Ovary (tissue), 9 donors: ENCODE data around the gene SH3PXD2B. TPM values are rescaled to one million over a fixed set of nuclear protein-coding genes. Genes with fewer than 3 reads are reported as not detected.

Experiments
- DNase-seq, 5 donors: peaks; one replicate each; pipeline ENCODE4 v3.0.0-alpha.2; 2019 to 2020
- H3K27ac ChIP-seq, 2 donors: fragments of 200-600 bp; one replicate each; pipeline versions ENCODE4 v1.5.1 to v1.8.0; 2019 to 2022
- H3K27me3 ChIP-seq: fragments of 200-600 bp; one replicate; pipeline ENCODE4 v1.8.0; 2022
- H3K36me3 ChIP-seq: fragments of 200-600 bp; sonication (generic); one replicate; pipeline ENCODE4 v1.5.1; 2019
- H3K4me1 ChIP-seq: one replicate; pipeline ENCODE4 v1.8.1; 2013; ENCODE audit warnings: mild to moderate bottlenecking, moderate library complexity; ENCODE audit not compliant: insufficient read depth
- H3K4me3 ChIP-seq: fragments of 200-600 bp; sonication (generic); one replicate; pipeline ENCODE4 v1.5.1; 2017
- H3K9me3 ChIP-seq, 2 donors: fragments of 200-600 bp in 1 of 2; sonication (generic) in 1 of 2; one replicate each; pipeline versions ENCODE4 v1.5.1 to v1.8.1; 2013 to 2019; ENCODE audit warnings: mild to moderate bottlenecking in 1 of 2, moderate library complexity in 1 of 2
- CTCF ChIP-seq, 3 donors: fragments of 450-650 bp in 2 of 3; fragments of 200-600 bp in 1 of 3; IDR thresholded peaks; one replicate each; pipeline versions ENCODE4 v1.5.1 to v1.8.0; 2016 to 2022; ENCODE audit warnings: antibody characterized with exemption in 3 of 3, mild to moderate bottlenecking in 1 of 3
- EP300 ChIP-seq: sonication (generic); formaldehyde crosslinking; IDR thresholded peaks from one replicate; pipeline ENCODE4 v1.6.1; 2017; ENCODE audit warnings: antibody characterized with exemption
- POLR2A ChIP-seq: fragments of 450-650 bp; IDR thresholded peaks from one replicate; pipeline ENCODE4 v1.6.1; 2017; ENCODE audit warnings: antibody characterized with exemption, mild to moderate bottlenecking, moderate library complexity
- WGBS, 3 donors: extraction: QIAGEN DNeasy Blood & Tissue Kit in 1 of 3; methylation state at CpG; one replicate each; pipeline versions ENCODE4 v1.1.5 to v1.1.7; 2013 to 2017; 5-methylcytosine and 5-hydroxymethylcytosine counted together
- intact Hi-C, 4 donors: fragments of 100-400 bp; cut with DNase I; formaldehyde crosslinking; loops; one replicate each; pipeline versions ENCODE4 v1.11.0 to v1.15.1; 2022 to 2023
- polyA plus RNA-seq, 2 donors: library from polyadenylated mRNA; stranded (reverse); fragments of 200-250 nt in 1 of 2; fragments of 350-450 nt in 1 of 2; fragmentation: Illumina TruSeq in 1 of 2; extraction: RNeasy Lipid Tissue Mini Kit (QIAGEN cat#74804) in 1 of 2; gene quantifications; one replicate each; pipeline ENCODE4 v1.2.3, GENCODE V29; 2013 to 2014
- total RNA-seq, 7 donors: library from RNA; depleted of rRNA in 2 of 7; stranded (reverse); fragments of >200 nt in 2 of 7; fragmentation: NEBNext Ultra II Directional in 3 of 7; extraction: Animal tissue kit (Norgen Biotek cat#: 25700) in 3 of 7; gene quantifications; one replicate each; pipeline versions ENCODE4 v1.1.0 to v1.2.4, GENCODE V29; 2016 to 2023
- donor health status: DM: no; HTN: no; CAD: no; lungs with moderate emphysema.
- donor health status: DM: no; HTN: no; CAD: no.
- donor health status: Bipolar disorder and iron deficiency.
- donor health status: DM: yes; HTN: yes; CAD: no.
- donor health status: DM: no; HTN: no; CAD: no.
- donor health status: DM: yes; HTN: yes; CAD: no.

Gene SH3PXD2B
- total and polyA plus RNA-seq, 9 donors: 13.0 to 71.8 (median 49.9) TPM

DNA sequence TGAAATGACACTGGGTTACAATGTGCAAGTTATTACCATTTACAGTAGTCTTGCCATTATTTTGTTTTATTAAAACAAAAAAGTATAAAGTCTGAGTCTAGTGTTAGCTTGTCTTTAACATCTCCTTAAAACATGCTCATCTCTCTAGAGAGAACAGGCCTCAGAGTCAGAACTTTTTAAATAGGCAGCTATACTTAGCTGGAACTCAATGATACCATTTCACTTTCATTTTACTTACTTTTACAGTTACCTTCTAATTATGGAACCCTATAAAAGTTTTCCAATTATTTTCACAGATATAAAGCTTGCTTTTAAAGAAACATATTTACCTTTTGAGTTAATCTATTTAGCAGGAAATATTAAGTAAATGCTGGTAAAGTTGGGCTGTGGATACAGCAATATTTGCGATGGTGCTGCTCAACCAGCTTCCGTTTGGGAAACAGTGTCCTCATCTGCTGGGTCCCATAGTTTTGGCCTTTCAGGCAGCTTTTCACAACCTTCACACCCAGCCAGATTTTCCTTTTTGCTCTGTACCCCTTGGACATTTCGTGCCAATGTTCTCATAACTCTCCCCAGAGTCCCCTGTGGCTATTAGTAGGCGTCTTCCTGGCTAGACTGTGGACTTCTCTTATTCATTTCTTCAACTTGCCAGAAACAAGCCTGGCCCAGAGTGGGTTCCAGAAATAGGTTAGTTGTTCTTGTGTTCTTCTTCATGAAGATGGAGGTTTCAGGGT is 134.4 kb downstream of the SH3PXD2B start:
- WGBS, 3 donors: 86 to 89% (median 88%) methylated on average over 4 of the region's 4 CpGs

GRCh38 chr5:172315587-172316493 is 138.5 kb downstream of the SH3PXD2B start:
- intact Hi-C loops: no loop called here
- H3K36me3 ChIP-seq: no peaks in the 10 kb centered on the region
- DNase-seq: no peak
- no peaks in the 10 kb centered on the region for H3K27me3 ChIP-seq
- no peaks in the 10 kb centered on the region for H3K4me1 ChIP-seq
- H3K27ac ChIP-seq: no peak overlapping the region
- H3K4me3 ChIP-seq: no peak overlapping the region
- H3K9me3 ChIP-seq: no peaks in the 10 kb centered on the region
- TF ChIP-seq CTCF (IDR thresholded peaks at IDR 0.05) (no peak), EP300 (no peak), POLR2A (no peak)
- WGBS, 3 donors: 91 to 96% (median 95%) methylated on average over 11 of the region's 11 CpGs

More for the DNA sequence above, 134.4 kb downstream of the SH3PXD2B start:
- intact Hi-C loops: no loop called here
- Histone ChIP-seq H3K27me3 (no peaks in the 10 kb centered on the region), H3K4me3 (no peak overlapping the region), H3K36me3 (no peaks in the 10 kb centered on the region), H3K9me3 (no peaks in the 10 kb centered on the region), H3K4me1 (no peaks in the 10 kb centered on the region), H3K27ac (no peak overlapping the region)
- TF ChIP-seq CTCF (IDR thresholded peaks at IDR 0.05) (no peak), POLR2A (no peak), EP300 (no peak)
- DNase-seq: no peak

- H3K4me1 ChIP-seq: no peaks in the 10 kb centered on the region
- no peaks in the 10 kb centered on the region for H3K27me3 ChIP-seq
- no peaks in the 10 kb centered on the region for H3K9me3 ChIP-seq
- 88 to 95% (median 91%) methylated on average over 4 of the region's 4 CpGs for WGBS, 3 donors
- H3K27ac ChIP-seq: no peak overlapping the region
- no peak for TF ChIP-seq POLR2A
- no peak for TF ChIP-seq CTCF (IDR thresholded peaks at IDR 0.05)
- TF ChIP-seq EP300: no peak
- no peaks in the 10 kb centered on the region for H3K36me3 ChIP-seq
- intact Hi-C loops: no loop called here
- DNase-seq: no peak
- no peak overlapping the region for H3K4me3 ChIP-seq
These were observed 140.4 kb downstream of the SH3PXD2B start for GRCh38 chr5:172313915-172314314.

DNA sequence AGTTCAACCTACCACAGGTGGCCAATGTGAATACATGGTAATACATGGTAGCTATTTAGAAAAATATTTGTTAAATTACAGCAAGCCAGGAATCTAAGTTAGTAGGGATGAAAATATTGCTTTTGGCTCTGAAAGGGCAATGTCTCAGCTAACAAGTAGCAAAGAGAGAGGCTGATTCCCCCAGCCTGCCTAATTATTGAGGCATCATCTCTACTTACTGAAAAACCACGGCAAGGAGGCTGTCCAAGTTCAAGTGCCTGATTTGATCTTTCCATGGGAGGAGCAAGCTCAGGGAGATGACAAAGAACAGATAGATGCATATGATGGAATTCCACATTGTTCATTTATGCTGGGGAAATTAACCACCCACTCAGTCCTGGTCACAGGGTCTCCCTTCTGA is 142.0 kb downstream of the SH3PXD2B start:
- Histone ChIP-seq H3K4me3 (no peak overlapping the region), H3K4me1 (no peaks in the 10 kb centered on the region), H3K36me3 (no peaks in the 10 kb centered on the region), H3K9me3 (no peaks in the 10 kb centered on the region), H3K27me3 (no peaks in the 10 kb centered on the region), H3K27ac (no peak overlapping the region)
- whole genome bisulfite sequencing, 3 donors: 27 to 52% (median 36%) methylated on average over 1 of the region's 1 CpG
- intact Hi-C loops: no loop called here
- TF ChIP-seq EP300: no peak
- no peak for TF ChIP-seq POLR2A
- no peak for TF ChIP-seq CTCF (IDR thresholded peaks at IDR 0.05)
- DNase-seq: no peak
